WTC11 (cell line): ENCODE results near the gene DPP9. TPM values are rescaled to one million over a fixed set of nuclear protein-coding genes. Genes with fewer than 3 reads are reported as not detected.

Experiments used
- ARID4B ChIP-seq: sonication (generic); formaldehyde crosslinking; IDR thresholded peaks from 2 replicates; pipeline ENCODE4 v1.8.0; 2023; ENCODE audit warnings: missing genetic modification reagents, mild to moderate bottlenecking, borderline replicate concordance
- ATF3 ChIP-seq: sonication (generic); formaldehyde crosslinking; conservative IDR thresholded peaks from 2 replicates; pipeline ENCODE4 v1.8.1; 2022; ENCODE audit warnings: mild to moderate bottlenecking, missing genetic modification reagents
- CREB1 ChIP-seq: sonication (generic); formaldehyde crosslinking; IDR thresholded peaks from 2 replicates; pipeline ENCODE4 v1.8.0; 2023; ENCODE audit warnings: mild to moderate bottlenecking, missing genetic modification reagents
- EMX1 ChIP-seq: fragments of 250-450 bp; sonication (Bioruptor Pico); IDR thresholded peaks from 2 replicates; pipeline ENCODE4 v1.8.0; 2021; ENCODE audit warnings: mild to moderate bottlenecking
- ETV6 ChIP-seq: sonication (generic); formaldehyde crosslinking; IDR thresholded peaks from 2 replicates; pipeline ENCODE4 v1.8.1; 2022; ENCODE audit warnings: mild to moderate bottlenecking, missing genetic modification reagents
- FOXK1 ChIP-seq: sonication (generic); formaldehyde crosslinking; IDR thresholded peaks from 2 replicates; pipeline ENCODE4 v1.8.0; 2022; ENCODE audit warnings: mild to moderate bottlenecking, moderate library complexity, missing genetic modification reagents
- GABPB1 ChIP-seq: sonication (generic); formaldehyde crosslinking; IDR thresholded peaks from 2 replicates; pipeline ENCODE4 v1.8.1; 2023; ENCODE audit warnings: mild to moderate bottlenecking, missing genetic modification reagents
- GRHL2 ChIP-seq: fragments of 250-450 bp; sonication (Bioruptor Pico); IDR thresholded peaks from 2 replicates; pipeline ENCODE4 v1.8.0; 2022; ENCODE audit warnings: mild to moderate bottlenecking, moderate library complexity; ENCODE audit not compliant: insufficient replicate concordance, severe bottlenecking
- GTF2I ChIP-seq: fragments of 250-450 bp; sonication (Bioruptor Pico); conservative IDR thresholded peaks from 2 replicates; pipeline ENCODE4 v1.4.0; 2021; ENCODE audit warnings: mild to moderate bottlenecking
- MLX ChIP-seq: sonication (generic); formaldehyde crosslinking; IDR thresholded peaks from 2 replicates; pipeline ENCODE4 v1.8.1; 2023; ENCODE audit warnings: mild to moderate bottlenecking, missing genetic modification reagents, moderate library complexity
- NR2C2 ChIP-seq: sonication (generic); formaldehyde crosslinking; IDR thresholded peaks from 2 replicates; pipeline ENCODE4 v1.8.0; 2022; ENCODE audit warnings: mild to moderate bottlenecking, missing genetic modification reagents
- PRDM15 ChIP-seq: sonication (generic); formaldehyde crosslinking; IDR thresholded peaks from 2 replicates; pipeline ENCODE4 v1.8.0; 2022; ENCODE audit warnings: missing genetic modification reagents
- PRRX2 ChIP-seq: fragments of 250-450 bp; sonication (Bioruptor Pico); IDR thresholded peaks from 2 replicates; pipeline ENCODE4 v1.8.0; 2021; ENCODE audit warnings: mild to moderate bottlenecking
- STAT6 ChIP-seq: sonication (generic); formaldehyde crosslinking; conservative IDR thresholded peaks from 2 replicates; pipeline ENCODE4 v1.8.1; 2023; ENCODE audit warnings: mild to moderate bottlenecking, low read depth, missing genetic modification reagents, moderate library complexity
- TCF7 ChIP-seq: sonication (generic); formaldehyde crosslinking; IDR thresholded peaks from 2 replicates; pipeline ENCODE4 v1.8.0; 2022; ENCODE audit warnings: mild to moderate bottlenecking, low read depth, missing genetic modification reagents, moderate library complexity
- ZBTB43 ChIP-seq: sonication (generic); formaldehyde crosslinking; IDR thresholded peaks from 2 replicates; pipeline ENCODE4 v1.8.1; 2023; ENCODE audit warnings: mild to moderate bottlenecking, missing genetic modification reagents
- ZNF121 ChIP-seq: sonication (generic); formaldehyde crosslinking; IDR thresholded peaks from 2 replicates; pipeline ENCODE4 v1.8.0; 2023; ENCODE audit warnings: missing genetic modification reagents
- ZNF138 ChIP-seq: sonication (generic); formaldehyde crosslinking; conservative IDR thresholded peaks from 2 replicates; pipeline ENCODE4 v1.8.1; 2022; ENCODE audit warnings: mild to moderate bottlenecking, moderate library complexity, missing genetic modification reagents
- ZNF281 ChIP-seq: sonication (generic); formaldehyde crosslinking; IDR thresholded peaks from 2 replicates; pipeline ENCODE4 v1.8.0; 2023; ENCODE audit warnings: mild to moderate bottlenecking, missing genetic modification reagents
- ZNF512 ChIP-seq: sonication (generic); formaldehyde crosslinking; IDR thresholded peaks from 2 replicates; pipeline ENCODE4 v1.8.1; 2022; ENCODE audit warnings: missing genetic modification reagents, borderline replicate concordance
- ZNF671 ChIP-seq: fragments of 250-450 bp; sonication (Bioruptor Pico); IDR thresholded peaks from 2 replicates; pipeline ENCODE4 v1.8.0; 2021; ENCODE audit warnings: mild to moderate bottlenecking
- total RNA-seq: library from RNA; stranded (reverse); gene quantifications from 3 replicates; pipeline ENCODE4 v1.2.3, GENCODE V29; 2021

The DPP9 gene
- total RNA-seq, 1 experiment from 2014 or later: 52.9 TPM

- no peak for TF ChIP-seq ATF3 (CRISPR knock-in tag)
- peak; percentile 15; the same call in 1 of the 2 replicates for TF ChIP-seq PRDM15 (CRISPR knock-in tag)
- TF ChIP-seq CREB1 (CRISPR knock-in tag): no peak
- no peak for TF ChIP-seq ZNF138 (CRISPR knock-in tag)
- TF ChIP-seq ETV6: peak; percentile 74
- no peak; the same call in 1 of the 2 replicates for TF ChIP-seq ZNF121 (CRISPR knock-in tag)
- 0 out of 2 replicates have a peak, but pooled peaks have one; percentile 69 for TF ChIP-seq TCF7 (CRISPR knock-in tag)
- TF ChIP-seq ARID4B (CRISPR knock-in tag): peak; percentile 96
- no peak for TF ChIP-seq MLX (CRISPR knock-in tag)
- 0 out of 2 replicates have a peak, but pooled peaks have one; percentile 74 for TF ChIP-seq ZBTB43
- TF ChIP-seq GABPB1 (CRISPR knock-in tag): no peak
- TF ChIP-seq PRRX2 (CRISPR knock-in tag): no peak
- no peak for TF ChIP-seq GTF2I (CRISPR knock-in tag)
- TF ChIP-seq ZNF671 (CRISPR knock-in tag): no peak
- TF ChIP-seq ZNF281 (CRISPR knock-in tag): no peak
- no peak for TF ChIP-seq GRHL2 (CRISPR knock-in tag)
- TF ChIP-seq STAT6 (CRISPR knock-in tag): no peak
- no peak for TF ChIP-seq NR2C2 (CRISPR knock-in tag)
- no peak for TF ChIP-seq EMX1
- peak; percentile 89 for TF ChIP-seq FOXK1 (CRISPR knock-in tag)
- TF ChIP-seq ZNF512 (CRISPR knock-in tag): no peak
Observed at GRCh38 chr19:4669723-4670480, 53.7 kb downstream of the DPP9 start, which contains the start of gene MYDGF (continued).
